AG10803 (cell line): ENCODE data around the gene FZD1.

ENCODE experiments used
- DNase-seq: peaks from one replicate; pipeline ENCODE4 v3.0.0; 2010; ENCODE audit warnings: low read depth
- H3K4me3 ChIP-seq: 2 replicates; pipeline ENCODE4 v1.5.1; 2011; ENCODE audit warnings: mild to moderate bottlenecking, low read length, control low read depth
- CTCF ChIP-seq: conservative IDR thresholded peaks from 2 replicates; pipeline ENCODE4 v1.5.1; 2011; ENCODE audit warnings: mild to moderate bottlenecking, low read length, control low read depth, inconsistent platforms

The FZD1 gene

GRCh38 chr7:91289633-91290254 is 25.5 kb downstream of the FZD1 start:
- TF ChIP-seq CTCF = no peak
- H3K4me3 ChIP-seq = no peak overlapping the region
- no peak for DNase-seq

GRCh38 chr7:91291302-91291701 is 27.1 kb downstream of the FZD1 start:
- DNase-seq = no peak
- no peak for TF ChIP-seq CTCF
- H3K4me3 ChIP-seq = no peak overlapping the region

- no peak for DNase-seq
- TF ChIP-seq CTCF = no peak
- H3K4me3 ChIP-seq = no peak overlapping the region
Observed at GRCh38 chr7:91291902-91292301, 27.7 kb downstream of the FZD1 start.

GRCh38 chr7:91292506-91292905 is 28.3 kb downstream of the FZD1 start:
- no peak for DNase-seq
- no peak overlapping the region for H3K4me3 ChIP-seq
- no peak for TF ChIP-seq CTCF

GRCh38 chr7:91293136-91293535 is 28.9 kb downstream of the FZD1 start:
- no peak for DNase-seq
- TF ChIP-seq CTCF = no peak
- no peak overlapping the region for H3K4me3 ChIP-seq

- TF ChIP-seq CTCF = no peak
- DNase-seq = no peak
- no peak overlapping the region for H3K4me3 ChIP-seq
Observed at GRCh38 chr7:91293840-91294239, 29.6 kb downstream of the FZD1 start.

GRCh38 chr7:91294639-91295220 is 30.5 kb downstream of the FZD1 start:
- H3K4me3 ChIP-seq = no peak overlapping the region
- DNase-seq = no peak
- TF ChIP-seq CTCF = no peak
